CD4-positive, alpha-beta T cell treated with Interleukin-6 at 100 ng/mL for 8 hours (primary cell): ENCODE results near the gene ASIC1.

Source experiments
- DNase-seq: peaks from one replicate; pipeline ENCODE4 v3.0.0-alpha.2; 2020; ENCODE audit warnings: mixed read lengths, low spot score

Gene ASIC1

DNA sequence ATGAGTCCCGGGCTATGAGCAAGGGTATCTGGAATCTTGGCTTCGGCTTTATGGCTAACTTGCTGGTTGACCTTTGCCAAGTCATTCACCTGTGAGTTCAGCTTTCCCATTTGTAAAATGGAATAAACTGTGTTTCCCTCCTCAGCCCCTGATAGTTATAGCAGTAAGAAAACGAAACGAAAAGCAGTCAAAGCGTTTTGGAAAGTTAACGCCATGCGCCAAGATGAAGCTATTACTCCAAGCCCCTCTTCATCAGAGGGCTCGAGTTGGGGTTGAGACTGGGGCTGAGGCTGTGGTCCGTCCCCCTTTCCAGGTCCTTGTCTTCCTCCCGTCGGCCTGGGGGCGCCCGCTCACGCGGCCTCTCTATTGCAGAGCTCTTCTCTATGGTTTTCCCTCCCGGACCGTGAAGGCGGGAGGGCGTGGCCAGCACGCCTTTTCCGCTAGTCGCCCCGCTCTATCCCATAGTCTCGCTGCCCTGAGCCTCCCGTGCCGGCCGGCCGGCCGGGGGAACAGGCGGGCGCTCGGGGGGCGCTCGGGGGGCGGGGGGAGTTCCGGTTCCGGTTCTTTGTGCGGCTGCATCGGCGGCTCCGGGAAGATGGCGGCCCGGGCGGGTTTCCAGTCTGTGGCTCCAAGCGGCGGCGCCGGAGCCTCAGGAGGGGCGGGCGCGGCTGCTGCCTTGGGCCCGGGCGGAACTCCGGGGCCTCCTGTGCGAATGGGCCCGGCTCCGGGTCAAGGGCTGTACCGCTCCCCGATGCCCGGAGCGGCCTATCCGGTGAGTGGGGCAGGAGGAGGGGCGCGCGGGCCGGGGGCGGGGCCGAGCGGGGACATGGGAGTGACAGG lies 27.6 kb downstream of the ASIC1 start, which contains the start of gene SMARCD1:
TSS of gene SMARCD1 (plus strand) at position 568 of the 840 bp plus-strand sequence. CDS start at position 596, 28 bp downstream.
- DNase-seq = peak; percentile 88

DNA sequence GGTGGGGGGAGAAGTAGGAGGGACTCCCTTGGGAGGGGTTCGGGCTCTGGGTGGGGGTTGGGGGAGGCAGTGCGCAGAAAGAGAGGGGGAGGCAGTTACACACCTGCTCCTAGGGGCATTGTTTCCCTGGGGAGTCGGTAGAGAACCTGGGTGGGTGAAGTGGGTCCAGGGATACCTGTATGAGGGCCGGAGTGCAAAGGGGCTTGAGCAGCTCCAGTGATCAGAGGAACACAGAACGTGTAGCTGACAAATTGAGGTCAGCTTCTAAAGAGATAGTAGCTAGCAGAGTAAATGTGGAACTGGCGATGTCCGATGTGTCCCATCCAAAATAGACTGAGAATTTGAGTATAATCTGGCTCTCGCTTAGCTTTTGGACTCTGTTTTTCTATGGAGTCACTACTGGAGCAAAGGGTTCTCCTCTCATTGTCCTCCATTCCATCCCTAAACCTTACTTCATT lies 28.2 kb downstream of the ASIC1 start:
- no peak for DNase-seq

DNA sequence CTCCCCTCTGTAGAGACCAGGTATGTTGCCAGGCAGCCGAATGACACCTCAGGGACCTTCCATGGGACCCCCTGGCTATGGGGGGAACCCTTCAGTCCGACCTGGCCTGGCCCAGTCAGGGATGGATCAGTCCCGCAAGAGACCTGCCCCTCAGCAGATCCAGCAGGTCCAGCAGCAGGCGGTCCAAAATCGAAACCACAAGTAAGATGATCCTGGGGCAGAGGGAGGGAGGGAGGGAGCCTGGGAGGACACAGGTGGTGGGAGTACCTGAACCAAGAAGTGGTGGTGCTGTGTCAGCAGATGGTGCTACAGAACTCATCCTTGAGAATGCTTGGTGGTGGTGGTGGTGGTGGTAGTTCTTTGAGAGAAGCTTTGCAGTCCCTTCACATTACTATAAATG lies 28.8 kb downstream of the ASIC1 start:
- no peak for DNase-seq

GRCh38 chr12:50087151-50087550 lies 29.8 kb downstream of the ASIC1 start:
- DNase-seq = no peak

DNA sequence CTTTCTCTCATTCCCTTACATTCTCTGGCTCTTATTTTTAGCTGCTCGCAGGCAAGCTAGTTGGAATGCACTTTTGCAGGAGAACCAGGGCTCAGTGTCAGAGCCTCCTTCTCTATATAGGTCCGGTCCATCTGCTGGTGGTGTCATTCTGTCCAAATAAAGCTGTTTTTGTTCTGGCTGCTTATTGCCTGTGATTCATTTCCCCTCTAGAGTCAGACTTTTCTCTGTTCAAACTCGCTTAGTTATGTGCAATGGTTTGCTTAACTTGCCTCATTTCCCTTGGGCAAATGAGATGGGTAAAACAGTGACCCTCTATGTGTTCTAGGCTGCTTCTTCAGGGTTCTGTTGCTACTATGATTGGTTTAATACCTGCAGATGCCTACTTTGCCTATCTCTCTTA lies 30.6 kb downstream of the ASIC1 start:
- DNase-seq = no peak

DNA sequence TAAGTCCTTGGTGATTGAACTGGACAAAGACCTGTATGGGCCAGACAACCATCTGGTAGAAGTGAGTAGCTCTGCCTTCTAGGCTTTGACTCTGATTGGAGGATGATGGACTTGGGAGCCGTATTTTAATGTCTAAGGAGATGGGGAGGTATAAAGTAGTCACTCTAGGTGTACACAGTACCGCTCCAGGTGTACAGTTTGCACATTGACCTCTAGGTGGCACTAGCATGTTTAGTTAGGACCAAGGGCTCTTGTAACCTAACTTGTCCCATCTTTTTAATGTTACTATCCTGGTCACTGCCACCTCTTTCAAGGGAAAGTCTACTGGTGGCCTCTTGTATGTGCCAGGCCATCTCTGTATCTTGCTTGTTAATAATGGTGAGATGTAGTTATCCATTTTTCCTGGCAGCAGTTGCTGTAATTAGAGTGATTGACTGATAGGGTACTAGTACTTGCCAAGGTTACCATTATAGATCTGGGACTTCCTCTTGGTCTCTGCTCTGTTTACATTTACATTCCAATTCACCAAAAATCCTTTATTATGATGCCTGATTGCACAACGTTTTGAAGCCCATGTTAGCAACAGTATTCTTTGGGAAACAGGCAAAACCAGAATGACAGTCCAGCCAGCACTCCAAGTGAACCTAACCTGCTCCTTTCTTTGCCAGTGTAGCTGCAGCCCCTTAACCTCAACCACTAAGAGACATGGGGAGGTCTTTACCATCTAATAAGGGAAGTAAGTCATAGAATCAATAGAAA lies 31.4 kb downstream of the ASIC1 start:
- DNase-seq = peak; percentile 64

- DNase-seq = no peak
These were observed 32.3 kb downstream of the ASIC1 start for GRCh38 chr12:50089730-50090129.

GRCh38 chr12:50090391-50090790 lies 33.0 kb downstream of the ASIC1 start:
- no peak for DNase-seq

DNA sequence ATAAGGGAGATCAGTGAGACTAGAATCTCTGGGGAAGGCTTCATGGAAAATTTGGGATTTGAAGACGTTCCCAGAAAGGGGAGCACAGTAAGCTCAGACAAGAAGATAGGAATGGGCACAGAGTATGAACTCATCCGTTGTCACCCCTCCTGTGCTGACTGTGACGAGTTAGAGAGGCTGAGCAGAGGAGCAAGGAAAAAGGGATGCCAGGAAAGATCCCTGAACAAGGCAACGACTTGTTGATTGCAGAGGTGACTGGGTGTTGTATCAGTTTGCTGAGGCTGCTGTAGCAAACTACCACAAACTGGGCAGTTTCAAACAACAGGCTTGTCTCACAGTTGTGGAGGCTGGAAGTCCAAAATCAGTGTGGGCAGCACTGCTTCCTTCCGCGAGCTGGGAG lies 40.6 kb downstream of the ASIC1 start:
- DNase-seq = no peak

- no peak for DNase-seq
These were observed 42.1 kb downstream of the ASIC1 start for GRCh38 chr12:50099302-50100008.

- DNase-seq = no peak
These were observed 43.2 kb downstream of the ASIC1 start for GRCh38 chr12:50100561-50100960.

- no peak for DNase-seq
These were observed 44.3 kb downstream of the ASIC1 start for GRCh38 chr12:50101663-50102062.

- DNase-seq = no peak
These were observed 44.7 kb downstream of the ASIC1 start for GRCh38 chr12:50102131-50102531.

GRCh38 chr12:50102646-50103309 lies 45.4 kb downstream of the ASIC1 start:
- no peak for DNase-seq

- no peak for DNase-seq
These were observed 46.0 kb downstream of the ASIC1 start for GRCh38 chr12:50103351-50103750.

GRCh38 chr12:50103767-50104321 lies 46.4 kb downstream of the ASIC1 start, which contains the start of gene GPD1:
Gene GPD1 (plus strand): TSS chr12:50104008. CDS start chr12:50104051, 43 bp downstream.
- no peak for DNase-seq

- DNase-seq = no peak
These were observed 47.3 kb downstream of the ASIC1 start for GRCh38 chr12:50104417-50105366.

DNA sequence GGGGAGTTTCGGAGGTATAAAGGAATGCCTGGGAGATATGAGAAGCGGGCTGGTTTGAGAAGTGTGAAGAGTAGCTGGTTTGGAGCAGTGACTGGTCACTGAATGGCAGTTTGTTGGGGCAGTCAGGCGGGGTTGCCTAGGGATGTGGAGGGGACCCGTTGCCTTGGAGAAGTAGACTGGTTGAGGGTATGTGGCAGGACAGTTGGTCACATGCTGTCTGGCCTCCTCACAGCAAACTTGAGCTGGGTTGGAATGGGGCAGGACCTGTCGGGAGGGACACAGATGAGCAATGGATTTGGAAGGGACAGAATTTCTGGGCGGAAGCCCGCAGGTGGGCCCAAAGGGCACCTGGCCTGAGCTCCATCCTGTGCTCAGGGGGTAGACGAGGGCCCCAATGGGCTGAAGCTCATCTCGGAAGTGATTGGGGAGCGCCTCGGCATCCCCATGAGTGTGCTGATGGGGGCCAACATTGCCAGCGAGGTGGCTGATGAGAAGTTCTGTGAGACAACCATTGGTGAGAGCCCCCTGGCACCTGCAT lies 48.6 kb downstream of the ASIC1 start:
- no peak for DNase-seq

DNA sequence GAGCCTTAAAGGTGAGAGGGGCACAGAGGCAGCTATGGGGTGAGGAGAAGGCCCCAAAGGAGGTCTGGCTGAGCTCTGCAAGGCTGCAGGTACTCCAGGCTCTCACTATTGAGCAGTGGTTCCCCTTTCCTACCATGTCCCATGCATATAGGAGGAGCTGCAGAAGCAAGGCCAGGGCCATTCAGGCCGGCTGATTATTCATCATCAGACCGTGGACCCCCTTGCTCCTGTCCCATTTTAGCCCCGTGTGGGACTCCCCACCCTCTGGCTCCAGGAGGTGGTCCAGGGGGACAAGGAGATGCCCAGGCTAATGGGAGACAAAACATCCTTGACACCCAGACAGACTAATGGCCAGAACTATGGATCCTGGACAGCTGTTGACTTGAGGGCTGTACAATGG lies 49.5 kb downstream of the ASIC1 start:
- no peak for DNase-seq
